ENCODE results near the gene SELENOS.
A peak's percentile ranks its signal among the peaks of the same experiment; 100 is the strongest.

The SELENOS gene

GRCh38 chr15:101276501-101277037, 716 bp downstream of the SELENOS start:
- peak; percentile 38 for DNase-seq

- no peak for DNase-seq
Measured at GRCh38 chr15:101275018-101275417, 2.3 kb downstream of the SELENOS start.

GRCh38 chr15:101273534-101273933, 3.8 kb downstream of the SELENOS start:
- no peak for DNase-seq

GRCh38 chr15:101272584-101272983, 4.7 kb downstream of the SELENOS start:
- DNase-seq: no peak

- no peak for DNase-seq
Measured at GRCh38 chr15:101269479-101270223, 7.6 kb downstream of the SELENOS start.

- no peak for DNase-seq
Measured at GRCh38 chr15:101267320-101268104, 9.8 kb downstream of the SELENOS start.

- no peak for DNase-seq
Measured at GRCh38 chr15:101266787-101267186, 10.5 kb downstream of the SELENOS start.

GRCh38 chr15:101266034-101266433, 11.3 kb downstream of the SELENOS start:
- no peak for DNase-seq

- no peak for DNase-seq
Measured at GRCh38 chr15:101264911-101265641, 12.2 kb downstream of the SELENOS start.

- no peak for DNase-seq
Measured at GRCh38 chr15:101264011-101264410, 13.3 kb downstream of the SELENOS start.

GRCh38 chr15:101262551-101262950, 14.7 kb downstream of the SELENOS start:
- DNase-seq: no peak

GRCh38 chr15:101258238-101259144, 18.8 kb downstream of the SELENOS start:
- DNase-seq: peak; percentile 49

- DNase-seq: no peak
Measured at GRCh38 chr15:101256757-101257156, 20.5 kb downstream of the SELENOS start.

GRCh38 chr15:101255615-101256241, 21.6 kb downstream of the SELENOS start:
- DNase-seq: no peak

- no peak for DNase-seq
Measured at GRCh38 chr15:101255051-101255395, 22.3 kb downstream of the SELENOS start.

GRCh38 chr15:101254157-101255050, 22.9 kb downstream of the SELENOS start:
- DNase-seq: no peak

- DNase-seq: no peak
Measured at GRCh38 chr15:101252836-101253235, 24.4 kb downstream of the SELENOS start.

GRCh38 chr15:101251830-101252820, 25.2 kb downstream of the SELENOS start, which contains the start of gene CHSY1:
TSS of gene CHSY1 (minus strand) at chr15:101252048. CDS start at chr15:101251456, 592 bp downstream.
- DNase-seq: peak; percentile 53
